GM12801 (cell line): ENCODE results near the gene DENND2A.

ENCODE experiments used
- TF ChIP-seq, protein P1 (sequence below): IDR thresholded peaks from one replicate; pipeline ENCODE4 v1.5.1; 2011; ENCODE audit warnings: control low read depth; ENCODE audit not compliant: insufficient read length; ENCODE audit errors: extremely low read depth

The DENND2A gene

DNA sequence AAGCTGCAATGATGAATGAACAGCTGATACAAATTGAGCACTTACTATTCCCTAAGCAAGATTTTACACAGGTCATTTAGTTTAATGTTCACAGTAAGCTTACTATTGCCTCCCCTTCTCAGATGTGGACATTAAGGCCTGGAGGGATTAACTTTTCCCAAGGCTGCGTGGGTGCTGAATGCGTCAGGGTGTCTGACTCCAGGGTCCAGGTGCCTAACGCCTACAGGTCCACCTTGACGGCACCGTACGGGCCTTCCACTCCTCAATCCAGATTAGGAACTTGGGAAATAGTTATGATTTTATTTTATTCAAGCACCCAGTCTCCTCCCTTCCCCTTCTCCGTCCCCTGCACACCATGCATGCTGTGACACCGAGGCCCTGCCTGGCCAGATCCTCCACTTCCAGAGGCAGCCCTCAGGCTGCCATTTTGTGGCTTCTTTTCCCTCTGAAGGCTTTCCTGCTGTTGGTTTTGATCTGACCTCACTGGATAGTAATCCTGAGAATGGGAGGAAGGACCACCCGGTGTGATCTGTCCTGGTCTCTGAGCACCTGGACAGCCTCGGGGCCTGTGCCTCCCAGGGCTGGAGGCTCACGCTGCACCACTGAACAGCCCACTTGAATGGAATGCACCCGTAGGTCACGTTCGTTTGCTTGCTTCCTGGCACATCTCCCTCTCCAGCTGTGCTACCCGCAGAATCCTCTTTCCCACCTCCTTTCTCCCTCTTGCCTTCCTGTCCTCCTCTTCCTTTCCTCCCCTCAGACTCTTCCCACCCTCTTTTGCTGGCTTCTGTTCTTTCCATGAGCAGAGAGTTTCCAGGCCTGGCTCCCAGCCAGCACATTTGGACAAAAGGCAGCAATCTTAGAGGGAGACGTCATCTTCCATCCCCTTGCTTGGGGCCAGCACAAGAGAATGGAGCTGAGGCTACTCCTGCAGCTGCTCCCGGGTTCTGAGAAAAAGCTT, 14.4 kb downstream of the DENND2A start:
- TF ChIP-seq, protein P1, sequence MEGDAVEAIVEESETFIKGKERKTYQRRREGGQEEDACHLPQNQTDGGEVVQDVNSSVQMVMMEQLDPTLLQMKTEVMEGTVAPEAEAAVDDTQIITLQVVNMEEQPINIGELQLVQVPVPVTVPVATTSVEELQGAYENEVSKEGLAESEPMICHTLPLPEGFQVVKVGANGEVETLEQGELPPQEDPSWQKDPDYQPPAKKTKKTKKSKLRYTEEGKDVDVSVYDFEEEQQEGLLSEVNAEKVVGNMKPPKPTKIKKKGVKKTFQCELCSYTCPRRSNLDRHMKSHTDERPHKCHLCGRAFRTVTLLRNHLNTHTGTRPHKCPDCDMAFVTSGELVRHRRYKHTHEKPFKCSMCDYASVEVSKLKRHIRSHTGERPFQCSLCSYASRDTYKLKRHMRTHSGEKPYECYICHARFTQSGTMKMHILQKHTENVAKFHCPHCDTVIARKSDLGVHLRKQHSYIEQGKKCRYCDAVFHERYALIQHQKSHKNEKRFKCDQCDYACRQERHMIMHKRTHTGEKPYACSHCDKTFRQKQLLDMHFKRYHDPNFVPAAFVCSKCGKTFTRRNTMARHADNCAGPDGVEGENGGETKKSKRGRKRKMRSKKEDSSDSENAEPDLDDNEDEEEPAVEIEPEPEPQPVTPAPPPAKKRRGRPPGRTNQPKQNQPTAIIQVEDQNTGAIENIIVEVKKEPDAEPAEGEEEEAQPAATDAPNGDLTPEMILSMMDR: no peak

DNA sequence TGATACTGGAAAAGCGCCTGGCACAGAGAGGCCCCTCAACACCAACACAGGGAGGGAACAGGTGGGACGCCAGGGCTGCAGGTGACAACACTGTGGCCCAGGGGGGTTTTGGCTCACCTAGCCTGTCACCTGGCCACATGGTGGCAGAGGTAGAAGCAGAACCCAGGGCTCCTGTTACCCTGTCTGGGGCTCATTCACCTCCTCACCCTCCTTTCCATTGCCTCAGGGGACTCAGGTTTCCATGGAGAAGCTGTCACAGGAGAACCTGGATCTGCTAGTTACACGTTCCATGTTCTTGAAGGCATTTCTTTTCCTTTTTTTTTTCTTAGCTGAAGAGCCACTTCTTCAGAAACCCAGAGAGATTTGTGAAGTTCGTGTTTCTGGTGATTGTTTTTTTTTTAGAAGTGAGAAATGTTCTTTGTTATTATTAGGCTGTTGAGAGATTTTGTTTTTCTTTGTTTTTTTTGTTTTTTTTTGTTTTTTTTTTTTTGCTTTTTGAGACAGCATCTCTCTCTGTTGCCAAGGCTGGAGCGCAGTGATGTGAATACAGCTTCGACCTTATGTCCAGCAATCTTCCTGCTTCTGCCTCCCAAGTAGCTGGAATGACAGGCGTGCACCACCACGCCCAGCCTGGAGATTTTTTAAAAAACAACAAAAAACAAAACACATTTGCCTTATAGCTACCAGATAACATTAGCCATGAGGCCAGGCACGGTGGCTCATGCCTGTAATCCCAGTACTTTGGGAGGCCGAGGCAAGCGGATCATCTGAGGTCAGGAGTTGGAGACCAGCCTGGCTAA, 16.0 kb downstream of the DENND2A start:
- TF ChIP-seq, protein P1: no peak

DNA sequence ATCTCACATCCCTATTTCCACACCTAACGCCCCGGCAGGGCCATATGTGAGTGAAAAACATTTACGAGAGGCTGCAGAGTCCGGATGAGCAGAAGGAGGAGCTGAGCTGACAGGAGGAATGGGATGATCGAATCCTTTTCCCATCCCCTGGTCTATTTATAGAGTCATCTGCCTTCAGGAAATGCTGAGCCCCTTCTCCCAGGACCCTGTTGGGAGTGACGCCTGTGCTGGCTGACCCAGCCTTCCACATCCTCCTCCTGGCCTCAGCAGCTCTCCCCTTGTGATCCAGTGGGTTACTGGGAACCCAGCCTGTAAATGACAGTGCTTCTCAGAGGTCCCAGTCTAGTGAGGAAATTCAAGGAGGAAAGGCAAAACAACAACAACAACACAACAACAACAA, 16.6 kb downstream of the DENND2A start:
- TF ChIP-seq, protein P1: no peak

DNA sequence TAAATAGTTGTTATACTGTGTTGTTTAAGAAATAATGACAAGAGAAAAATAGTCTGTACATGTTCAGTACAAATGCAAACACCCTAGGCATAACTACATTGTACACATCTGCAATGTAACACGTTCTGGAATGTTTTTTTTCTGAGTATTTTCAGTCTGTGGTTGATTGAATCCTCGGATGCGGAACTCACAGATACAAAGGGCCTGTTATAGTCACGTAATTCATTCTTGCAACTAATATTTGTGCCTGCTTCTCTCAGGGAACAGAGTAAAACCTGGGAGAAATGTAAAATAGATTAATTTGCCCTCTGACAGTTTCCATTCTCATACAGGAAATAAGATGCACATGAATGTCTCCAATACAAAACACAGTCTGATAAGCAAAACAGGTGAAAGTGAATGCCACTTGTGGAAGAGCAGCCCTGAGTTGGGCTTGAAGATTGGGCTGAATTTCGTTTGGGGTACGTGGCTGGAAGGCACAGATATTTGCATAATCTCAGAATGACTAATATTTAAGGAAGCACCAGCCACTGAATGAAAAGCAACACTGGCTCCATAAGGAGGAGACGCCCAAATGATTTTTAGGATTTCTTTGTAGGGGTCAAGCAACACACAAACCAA, 19.1 kb downstream of the DENND2A start:
- TF ChIP-seq, protein P1: no peak

DNA sequence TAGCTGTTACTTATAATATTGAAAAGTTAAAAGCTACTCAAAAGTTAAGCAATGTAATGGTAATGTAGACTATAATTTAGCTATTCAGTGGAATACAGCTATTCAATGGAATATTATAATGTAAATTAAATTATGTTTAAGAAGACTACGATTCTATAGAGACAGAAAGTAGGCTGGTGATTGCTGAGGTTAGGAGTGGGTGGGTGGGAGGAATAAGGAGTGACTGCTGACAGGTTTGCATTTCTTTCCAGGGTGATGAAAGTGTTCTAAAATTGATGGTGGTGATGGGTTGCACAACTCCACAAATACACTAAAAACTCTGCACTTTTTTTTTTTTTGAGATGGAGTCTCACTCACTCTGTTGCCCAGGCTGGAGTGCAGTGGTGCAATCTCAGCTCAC, 21.4 kb downstream of the DENND2A start:
- TF ChIP-seq, protein P1: no peak

DNA sequence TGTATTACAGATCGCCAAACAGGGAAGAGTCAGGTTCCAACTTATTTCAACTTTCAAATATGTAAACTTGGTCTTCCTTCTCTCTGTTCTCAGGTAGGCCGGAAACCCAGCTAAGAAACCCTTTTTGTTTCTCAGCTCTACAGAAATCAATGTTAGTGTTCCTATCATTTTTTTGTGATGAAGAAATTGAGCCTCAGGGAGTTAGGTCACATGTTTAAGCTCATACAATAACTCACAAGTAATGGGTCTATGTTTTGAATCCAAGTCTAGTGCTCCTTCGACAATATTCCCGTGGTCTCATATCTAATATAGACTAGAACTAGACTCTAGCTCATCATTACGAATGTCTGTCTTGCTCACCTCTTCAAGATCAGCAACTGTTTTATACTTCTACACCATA, 22.3 kb downstream of the DENND2A start:
- TF ChIP-seq, protein P1: no peak

DNA sequence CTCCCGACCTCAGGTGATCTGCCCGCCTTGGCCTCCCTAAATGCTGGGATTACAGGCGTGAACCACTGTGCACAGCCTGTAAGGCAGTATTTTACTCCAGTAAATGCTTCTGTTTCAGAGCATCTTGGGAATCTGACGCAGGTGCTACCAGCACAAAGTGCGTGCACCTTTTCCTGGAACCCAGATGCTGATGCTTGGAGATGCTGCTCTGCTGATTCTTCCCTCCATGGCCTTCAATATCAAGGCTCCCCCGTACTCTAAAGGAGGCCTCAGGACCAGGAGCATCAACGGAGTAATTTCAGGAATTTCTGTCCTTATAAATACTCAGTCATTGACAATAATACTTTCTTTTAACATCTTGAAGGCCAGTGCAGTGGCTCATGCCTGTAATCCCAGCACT, 23.5 kb downstream of the DENND2A start:
- TF ChIP-seq, protein P1: no peak
